HL-60 (cell line): ENCODE data around the gene CCDC88C.

Source experiments
- CTCF ChIP-seq: IDR thresholded peaks from one replicate; pipeline ENCODE4 v1.5.1; 2011; ENCODE audit warnings: low read length, control low read depth, inconsistent platforms; ENCODE audit not compliant: insufficient read depth
- GABPA ChIP-seq: IDR thresholded peaks from 2 replicates; pipeline ENCODE4 v1.6.1; 2012; ENCODE audit warnings: low read depth
- POLR2AphosphoS5 ChIP-seq: IDR thresholded peaks from 2 replicates; pipeline ENCODE4 v1.6.1; 2012; ENCODE audit warnings: low read depth
- REST ChIP-seq: IDR thresholded peaks from 2 replicates; pipeline ENCODE4 v1.6.1; 2012; ENCODE audit warnings: low read depth; ENCODE audit not compliant: insufficient replicate concordance
- SPI1 ChIP-seq: IDR thresholded peaks from 2 replicates; pipeline ENCODE4 v1.6.1; 2012; ENCODE audit warnings: low read depth, mild to moderate bottlenecking, borderline replicate concordance

- TF ChIP-seq CTCF (no peak), POLR2AphosphoS5 (no peak), GABPA (no peak), REST (no peak), SPI1 (no peak)
Measured at GRCh38 chr14:91299121-91300115, 118.2 kb downstream of the CCDC88C start.
